Calu3 (cell line): Measurements from ENCODE around the gene NRG2. TPM values are rescaled to one million over a fixed set of nuclear protein-coding genes. Genes with fewer than 3 reads are reported as not detected.

Experiments used
- BruUV-seq: library from RNA; stranded (reverse); fragments of 400-500 nt; replicated peaks from 2 replicates; lab custom pipeline; 2021; lab: Mats Ljungman, UMichigan
- CTCF ChIA-PET: fragments of 300-600 bp; sonication (Branson Sonifier 250); formaldehyde crosslinking; loops from one replicate; lab custom pipeline; 2022; ENCODE audit warnings: antibody characterized with exemption; lab: Charles Lee
- DNase-seq: peaks from one replicate; pipeline ENCODE4 v3.0.0; 2022
- H3K27ac Mint-ChIP-seq: one replicate; pipeline ENCODE4 v1.8.0; 2022; ENCODE audit warnings: mixed read lengths; ENCODE audit not compliant: unreplicated experiment
- H3K27me3 Mint-ChIP-seq: one replicate; pipeline ENCODE4 v1.8.0; 2022; ENCODE audit warnings: mixed read lengths; ENCODE audit not compliant: unreplicated experiment
- H3K36me3 Mint-ChIP-seq: one replicate; pipeline ENCODE4 v1.8.0; 2022; ENCODE audit warnings: mild to moderate bottlenecking, moderate library complexity, mixed read lengths; ENCODE audit not compliant: insufficient read depth, unreplicated experiment
- H3K4me1 Mint-ChIP-seq: one replicate; pipeline ENCODE4 v1.8.0; 2022; ENCODE audit warnings: mild to moderate bottlenecking, low read depth, mixed read lengths; ENCODE audit not compliant: unreplicated experiment
- H3K4me3 Mint-ChIP-seq: one replicate; pipeline ENCODE4 v1.8.0; 2022; ENCODE audit warnings: mild to moderate bottlenecking, low read depth, moderate library complexity, mixed read lengths; ENCODE audit not compliant: unreplicated experiment
- H3K9me3 Mint-ChIP-seq: one replicate; pipeline ENCODE4 v1.8.0; 2022; ENCODE audit warnings: low read depth, mixed read lengths; ENCODE audit not compliant: unreplicated experiment
- CTCF ChIP-seq: fragments of 200-600 bp; IDR thresholded peaks from one replicate; pipeline ENCODE4 v1.8.0; 2022; ENCODE audit warnings: antibody characterized with exemption; ENCODE audit not compliant: unreplicated experiment
- intact Hi-C: fragments of 100-400 bp; cut with micrococcal nuclease; formaldehyde crosslinking; loops from one replicate; pipeline ENCODE4 v1.10.0; 2022; ENCODE audit not compliant: unreplicated experiment
- total RNA-seq: library from RNA; stranded (reverse); gene quantifications from 2 replicates; pipeline ENCODE4 v1.2.3, GENCODE V29; 2022

Gene NRG2
- total RNA-seq, 1 experiment from 2014 or later, result 1.4 TPM

GRCh38 chr5:139878093-139878492 lies 165.0 kb downstream of the NRG2 start:
- BruUV-seq, result no TSS peak
- CTCF ChIA-PET, result no interaction called here

GRCh38 chr5:139877129-139877597 lies 165.9 kb downstream of the NRG2 start:
- Mint-ChIP-seq H3K27ac (no peak overlapping the region), H3K4me1 (peaks cover 8% of the 10 kb centered on the region), H3K9me3 (no peaks in the 10 kb centered on the region), H3K36me3 (no peaks in the 10 kb centered on the region), H3K27me3 (peaks cover 49% of the 10 kb centered on the region), H3K4me3 (no peak overlapping the region)
- no peak for TF ChIP-seq CTCF
- CTCF ChIA-PET, result interaction anchor here (0.7 kb wide), 2 partner anchors 14 to 72 kb away, joined by 3 read pairs; no protein-coding TSS in a partner anchor
- no TSS peak for BruUV-seq
- peak; percentile 57 for DNase-seq
- intact Hi-C loops, result loop anchor here (5.0 kb wide), 1 partner anchor 90 kb away; no protein-coding TSS in a partner anchor

More at GRCh38 chr5:139878093-139878492, 165.0 kb downstream of the NRG2 start:
- intact Hi-C loops, result loop anchor here (5.0 kb wide), 1 partner anchor 89 kb away; no protein-coding TSS in a partner anchor
- no peak for TF ChIP-seq CTCF
- Mint-ChIP-seq H3K9me3 (no peaks in the 10 kb centered on the region), H3K4me1 (peaks cover 8% of the 10 kb centered on the region), H3K4me3 (no peak overlapping the region), H3K36me3 (no peaks in the 10 kb centered on the region), H3K27ac (no peak overlapping the region), H3K27me3 (peaks cover 43% of the 10 kb centered on the region)
- peak; percentile 35 for DNase-seq

GRCh38 chr5:139875957-139876356 lies 167.1 kb downstream of the NRG2 start:
- CTCF ChIA-PET, result no interaction called here
- Mint-ChIP-seq H3K36me3 (no peaks in the 10 kb centered on the region), H3K27me3 (peaks cover 61% of the 10 kb centered on the region), H3K4me1 (peaks cover 8% of the 10 kb centered on the region), H3K27ac (no peak overlapping the region), H3K4me3 (no peak overlapping the region), H3K9me3 (no peaks in the 10 kb centered on the region)
- no peak for DNase-seq
- intact Hi-C loops, result loop anchor here (5.0 kb wide), 1 partner anchor 91 kb away; no protein-coding TSS in a partner anchor
- TF ChIP-seq CTCF, result no peak
- no TSS peak for BruUV-seq

GRCh38 chr5:139872851-139873794 lies 170.0 kb downstream of the NRG2 start:
- no peaks in the 10 kb centered on the region for H3K9me3 Mint-ChIP-seq
- BruUV-seq, result no TSS peak
- CTCF ChIA-PET, result interaction anchor here (1.2 to 1.3 kb wide), 2 partner anchors 15 to 96 kb away, joined by 3 to 7 read pairs; no protein-coding TSS in a partner anchor
- intact Hi-C loops, result no loop called here
- H3K4me1 Mint-ChIP-seq, result no peaks in the 10 kb centered on the region
- no peak for TF ChIP-seq CTCF
- DNase-seq, result no peak
- H3K4me3 Mint-ChIP-seq, result no peak overlapping the region
- H3K27me3 Mint-ChIP-seq, result peaks cover 70% of the 10 kb centered on the region
- no peaks in the 10 kb centered on the region for H3K36me3 Mint-ChIP-seq
- H3K27ac Mint-ChIP-seq, result no peak overlapping the region
